ENCODE results near the gene USP53.
"Not testable (repeated sequence)": the region's sequence is repeated elsewhere in the genome, so short reads cannot be mapped to it uniquely, and the experiment has no call there.

USP53 gene

GRCh38 chr4:119271361-119272085, 59.0 kb downstream of the USP53 start:
- DNase-seq, result no peak

GRCh38 chr4:119279541-119279940, 67.0 kb downstream of the USP53 start:
- DNase-seq, result not testable (repeated sequence)

GRCh38 chr4:119279945-119280344, 67.4 kb downstream of the USP53 start:
- not testable (repeated sequence) for DNase-seq

- no peak for DNase-seq
These were observed 68.9 kb downstream of the USP53 start for GRCh38 chr4:119281393-119281792.

- DNase-seq, result no peak
These were observed 72.6 kb downstream of the USP53 start for GRCh38 chr4:119284876-119285780.

GRCh38 chr4:119286377-119287002, 74.0 kb downstream of the USP53 start:
- DNase-seq, result no peak

- no peak for DNase-seq
These were observed 76.8 kb downstream of the USP53 start for GRCh38 chr4:119289313-119289712.

- no peak for DNase-seq
These were observed 78.1 kb downstream of the USP53 start for GRCh38 chr4:119290598-119290997.

GRCh38 chr4:119296356-119296755, 83.8 kb downstream of the USP53 start:
- no peak for DNase-seq

GRCh38 chr4:119297795-119298194, 85.3 kb downstream of the USP53 start:
- no peak for DNase-seq

GRCh38 chr4:119299260-119299671, 86.8 kb downstream of the USP53 start:
- no peak for DNase-seq

GRCh38 chr4:119299741-119300100, 87.2 kb downstream of the USP53 start:
- DNase-seq, result no peak

- DNase-seq, result no peak
These were observed 87.8 kb downstream of the USP53 start for GRCh38 chr4:119300101-119300978.

GRCh38 chr4:119302073-119302832, 89.7 kb downstream of the USP53 start:
- DNase-seq, result no peak

GRCh38 chr4:119303587-119304305, 91.2 kb downstream of the USP53 start:
- DNase-seq, result no peak

GRCh38 chr4:119304431-119304830, 91.9 kb downstream of the USP53 start:
- DNase-seq, result no peak

GRCh38 chr4:119307606-119308005, 95.1 kb downstream of the USP53 start:
- DNase-seq, result no peak

GRCh38 chr4:119310826-119311225, 98.3 kb downstream of the USP53 start:
- DNase-seq, result no peak

- DNase-seq, result no peak
These were observed 100.7 kb downstream of the USP53 start for GRCh38 chr4:119313237-119313636.

GRCh38 chr4:119314356-119314755, 101.8 kb downstream of the USP53 start:
- DNase-seq, result peak in 9 of 56 donors; percentile 0 to 29 (median 2)
